H1 (cell line): ENCODE data around the gene LMNB1. TPM values are rescaled to one million over a fixed set of nuclear protein-coding genes. Genes with fewer than 3 reads are reported as not detected.

Source experiments
- CTCF ChIA-PET: fragments of 300-600 bp; sonication (Branson Sonifier 250); formaldehyde crosslinking; loops from one replicate; lab custom pipeline; 2021; ENCODE audit not compliant: partially characterized antibody; lab: Charles Lee
- POLR2A ChIA-PET: fragments of 300-600 bp; sonication (Branson Sonifier 250); formaldehyde crosslinking; loops from one replicate; lab custom pipeline; 2021; ENCODE audit warnings: inconsistent platforms; ENCODE audit not compliant: partially characterized antibody; lab: Charles Lee
- DNase-seq, 2 experiments: peaks; one replicate each; pipeline versions ENCODE4 v3.0.0 to v3.0.0-alpha.2; 2010 to 2022; ENCODE audit warnings: low spot score in 2 of 2, low read depth in 1 of 2, mixed read lengths in 1 of 2
- FAIRE-seq: peaks from 2 replicates; lab custom pipeline; 2011; peaks lifted over from hg19 to GRCh38; lab: Jason Lieb, UNC
- H2AFZ ChIP-seq: 2 replicates; pipeline ENCODE4 v1.8.1; 2012; ENCODE audit warnings: low read length, inconsistent platforms
- H2AK5ac ChIP-seq: 2 replicates; pipeline ENCODE4 v1.6.1; 2013; ENCODE audit warnings: low read depth, low read length
- H2BK120ac ChIP-seq: replicated peaks from 2 replicates; pipeline ENCODE3; 2013; ENCODE audit warnings: low read depth, low read length, inconsistent platforms
- H2BK12ac ChIP-seq: 2 replicates; pipeline ENCODE4 v1.6.1; 2013; ENCODE audit warnings: low read depth, low read length
- H2BK15ac ChIP-seq: 2 replicates; pipeline ENCODE4 v1.6.1; 2013; ENCODE audit warnings: low read length
- H2BK20ac ChIP-seq: 2 replicates; pipeline ENCODE4 v1.6.1; 2013; ENCODE audit warnings: low read length
- H2BK5ac ChIP-seq: 2 replicates; pipeline ENCODE4 v1.6.1; 2013; ENCODE audit warnings: low read depth, low read length
- H3K14ac ChIP-seq: 2 replicates; pipeline ENCODE4 v1.6.1; 2013; ENCODE audit warnings: inconsistent platforms; ENCODE audit not compliant: insufficient read length
- H3K18ac ChIP-seq: 2 replicates; pipeline ENCODE4 v1.6.1; 2013; ENCODE audit warnings: low read length; ENCODE audit errors: extremely low read depth
- H3K23ac ChIP-seq: 2 replicates; pipeline ENCODE4 v1.6.1; 2013; ENCODE audit warnings: inconsistent platforms; ENCODE audit not compliant: insufficient read length
- H3K23me2 ChIP-seq: 2 replicates; pipeline ENCODE4 v1.6.1; 2013; ENCODE audit warnings: low read depth, low read length
- H3K27ac ChIP-seq: 2 replicates; pipeline ENCODE4 v1.6.1; 2011; ENCODE audit warnings: low read depth, low read length, inconsistent platforms
- H3K27me3 ChIP-seq, 4 experiments: replicated peaks in 1 of 4; 1 replicate in 1 of 4; 2 replicates in 3 of 4; pipeline versions ENCODE4 v1.6.1 to v1.8.1; 2011 to 2013; ENCODE audit warnings: low read length in 3 of 4, mild to moderate bottlenecking in 3 of 4, inconsistent platforms in 2 of 4, mixed read lengths in 2 of 4, moderate library complexity in 1 of 4; ENCODE audit not compliant: control insufficient read depth in 3 of 4, insufficient read depth in 3 of 4; ENCODE audit errors: extremely low read depth in 1 of 4
- H3K36me3 ChIP-seq, 4 experiments: 2 replicates each; pipeline versions ENCODE4 v1.6.1 to v1.8.1; 2011 to 2013; ENCODE audit warnings: mild to moderate bottlenecking in 4 of 4, low read length in 3 of 4, moderate library complexity in 2 of 4, control low read depth in 1 of 4, inconsistent platforms in 1 of 4; ENCODE audit not compliant: insufficient read depth in 4 of 4, control insufficient read depth in 2 of 4
- H3K4ac ChIP-seq: replicated peaks from 2 replicates; pipeline ENCODE3; 2013; ENCODE audit warnings: low read length, low read depth, mixed read lengths, inconsistent platforms; ENCODE audit not compliant: insufficient read length
- H3K4me1 ChIP-seq, 4 experiments: replicated peaks in 1 of 4; 1 replicate in 1 of 4; 2 replicates in 3 of 4; pipeline versions ENCODE4 v1.6.1 to v1.8.1; 2011 to 2013; ENCODE audit warnings: low read length in 3 of 4, inconsistent platforms in 2 of 4, mixed read lengths in 1 of 4; ENCODE audit not compliant: insufficient read depth in 4 of 4, control insufficient read depth in 3 of 4
- H3K4me2 ChIP-seq, 2 experiments: 2 replicates each; pipeline versions ENCODE4 v1.6.1 to v1.8.1; 2011 to 2013; ENCODE audit warnings: low read depth in 2 of 2, low read length in 2 of 2, control low read depth in 1 of 2, inconsistent platforms in 1 of 2, mild to moderate bottlenecking in 1 of 2; ENCODE audit not compliant: insufficient read depth in 1 of 2
- H3K4me3 ChIP-seq, 4 experiments: fragments of 200-600, 300-600 bp in 1 of 4; sonication (generic), shearing (Covaris generic), sonication (Bioruptor Twin) in 1 of 4; 2 replicates each; pipeline versions ENCODE4 v1.5.1 to v1.8.1; 2011 to 2016; ENCODE audit warnings: low read length in 4 of 4, low read depth in 3 of 4, control low read depth in 2 of 4, inconsistent platforms in 2 of 4, mild to moderate bottlenecking in 2 of 4, mixed read lengths in 1 of 4, moderate library complexity in 1 of 4; ENCODE audit not compliant: insufficient read depth in 2 of 4; ENCODE audit errors: extremely low read depth in 1 of 4
- H3K56ac ChIP-seq: replicated peaks from 2 replicates; pipeline ENCODE3; 2013; ENCODE audit warnings: low read depth, mild to moderate bottlenecking, mixed read lengths, low read length, inconsistent platforms; ENCODE audit not compliant: insufficient read length
- H3K79me1 ChIP-seq: 2 replicates; pipeline ENCODE4 v1.6.1; 2013; ENCODE audit warnings: low read depth, low read length, control low read depth
- H3K79me2 ChIP-seq, 2 experiments: 2 replicates each; pipeline versions ENCODE4 v1.6.1 to v1.8.1; 2012 to 2013; ENCODE audit warnings: low read length in 2 of 2, mild to moderate bottlenecking in 2 of 2, inconsistent platforms in 1 of 2; ENCODE audit not compliant: insufficient read depth in 2 of 2, control insufficient read depth in 1 of 2
- H3K9ac ChIP-seq, 4 experiments: replicated peaks in 1 of 4; 1 replicate in 1 of 4; 2 replicates in 3 of 4; pipeline versions ENCODE4 v1.6.1 to v1.8.1; 2011 to 2013; ENCODE audit warnings: low read depth in 3 of 4, low read length in 3 of 4, control low read depth in 2 of 4, mild to moderate bottlenecking in 2 of 4, moderate library complexity in 2 of 4, inconsistent platforms in 1 of 4; ENCODE audit errors: extremely low read depth in 1 of 4
- H3K9me3 ChIP-seq, 2 experiments: 2 replicates each; pipeline versions ENCODE4 v1.6.1 to v1.8.1; 2012 to 2013; ENCODE audit warnings: mild to moderate bottlenecking in 2 of 2, moderate library complexity in 2 of 2, control low read depth in 1 of 2, inconsistent platforms in 1 of 2, low read depth in 1 of 2, low read length in 1 of 2, mixed read lengths in 1 of 2; ENCODE audit not compliant: insufficient read depth in 2 of 2
- H4K20me1 ChIP-seq, 2 experiments: replicated peaks in 1 of 2; 2 replicates each; pipeline versions ENCODE3 to v1.8.1; 2011 to 2013; ENCODE audit warnings: inconsistent platforms in 2 of 2, low read length in 2 of 2, mild to moderate bottlenecking in 1 of 2; ENCODE audit not compliant: insufficient read depth in 2 of 2, control insufficient read depth in 1 of 2
- H4K5ac ChIP-seq: 2 replicates; pipeline ENCODE4 v1.6.1; 2013; ENCODE audit warnings: low read length, low read depth, mixed read lengths, inconsistent platforms; ENCODE audit not compliant: insufficient read length
- H4K8ac ChIP-seq: 2 replicates; pipeline ENCODE4 v1.8.0; 2013; ENCODE audit warnings: mild to moderate bottlenecking, moderate library complexity, low read length, inconsistent platforms; ENCODE audit not compliant: insufficient read depth; ENCODE audit errors: extremely low read depth
- H4K91ac ChIP-seq: replicated peaks from 2 replicates; pipeline ENCODE3; 2013; ENCODE audit warnings: low read length, mixed read lengths, inconsistent platforms; ENCODE audit not compliant: insufficient read length
- CEBPB ChIP-seq: IDR thresholded peaks from 2 replicates; pipeline ENCODE4 v1.6.1; 2012; ENCODE audit warnings: low read depth, low read length
- EZH2 ChIP-seq: fragments of 200-600 bp; sonication (generic); IDR thresholded peaks from 2 replicates; pipeline ENCODE4 v1.7.1; 2012; ENCODE audit warnings: low read depth, mild to moderate bottlenecking, moderate library complexity, low read length, inconsistent platforms; ENCODE audit not compliant: severe bottlenecking
- FOSL1 ChIP-seq: IDR thresholded peaks from 2 replicates; pipeline ENCODE4 v1.6.1; 2011; ENCODE audit warnings: mild to moderate bottlenecking, low read depth, low read length, moderate library complexity; ENCODE audit not compliant: insufficient read depth
- NANOG ChIP-seq: IDR thresholded peaks from 2 replicates; pipeline ENCODE4 v1.6.1; 2011; ENCODE audit warnings: low read length, low read depth, mild to moderate bottlenecking, inconsistent platforms; ENCODE audit not compliant: insufficient read depth, poor library complexity, severe bottlenecking
- RAD21 ChIP-seq, 2 experiments: IDR thresholded peaks in 1 of 2; conservative IDR thresholded peaks in 1 of 2; 2 replicates each; pipeline ENCODE4 v1.6.1; 2011; ENCODE audit warnings: low read depth in 2 of 2, low read length in 2 of 2, improper control_type of control experiment in 1 of 2, inconsistent platforms in 1 of 2, mild to moderate bottlenecking in 1 of 2, moderate library complexity in 1 of 2
- RXRA ChIP-seq: IDR thresholded peaks from 2 replicates; pipeline ENCODE4 v1.6.1; 2011; ENCODE audit warnings: low read depth, mild to moderate bottlenecking, low read length, moderate library complexity; ENCODE audit not compliant: insufficient read depth
- SIRT6 ChIP-seq: IDR thresholded peaks from one replicate; pipeline ENCODE4 v1.7.1; 2012; ENCODE audit warnings: low read length, inconsistent platforms
- WGBS, 2 experiments: shearing (Covaris generic) in 1 of 2; methylation state at CpG; one replicate each; pipeline versions ENCODE4 v1.1.6 to v1.1.7; 2013 to 2015; ENCODE audit warnings: low lambda C conversion rate in 2 of 2, mixed read lengths in 2 of 2, inconsistent platforms in 1 of 2, low coverage in 1 of 2, missing lambda C conversion rate in 1 of 2; ENCODE audit not compliant: insufficient replicate concordance in 2 of 2, insufficient coverage in 1 of 2, insufficient read length in 1 of 2; ENCODE audit errors: extremely low coverage in 1 of 2, missing lambda C conversion rate in 1 of 2; 5-methylcytosine and 5-hydroxymethylcytosine counted together
- polyA plus RNA-seq, 7 experiments: library from polyadenylated mRNA; depleted of rRNA in 3 of 7; stranded (reverse) in 5 of 7; unstranded in 2 of 7; fragments of >200 nt in 5 of 7; fragments of 200-250 nt in 2 of 7; gene quantifications; 1 replicate in 5 of 7; 2 replicates in 1 of 7; 4 replicates in 1 of 7; pipeline versions ENCODE4 v1.2.1 to v1.2.3, GENCODE V29; 2011 to 2013; ENCODE audit warnings: missing spikeins in 2 of 7, mixed read lengths in 2 of 7
- total RNA-seq: library from RNA; stranded (reverse); fragmentation: NEBNext Ultra II Directional; extraction: Animal tissue kit (Norgen Biotek cat#: 25700); gene quantifications from 2 replicates; pipeline ENCODE4 v1.2.1, GENCODE V29; 2021

The LMNB1 gene
- total and polyA plus RNA-seq, 2 of the 8 experiments (the other 6 are each of a cell fraction or from before 2014, with no cell fraction given) = 73.5 to 225 TPM

GRCh38 chr5:126819253-126819652, 42.3 kb downstream of the LMNB1 start:
- Histone ChIP-seq H3K4me1 (no peaks in the 10 kb centered on the region), H4K8ac (no peak overlapping the region), H3K4me3 (no peak overlapping the region), H3K27ac (no peak overlapping the region), H4K20me1 (peaks cover 0 to 5% of the 10 kb centered on the region in 2 experiments), H2AK5ac (no peak overlapping the region), H2BK20ac (no peak overlapping the region), H2BK15ac (no peak overlapping the region), H3K9me3 (no peaks in the 10 kb centered on the region), H3K79me2 (peaks cover 0 to 20% of the 10 kb centered on the region in 2 experiments; a peak in 2 of 4 replicates), H3K4me2 (no peak overlapping the region), H3K23me2 (no peaks in the 10 kb centered on the region), H3K4ac (no peak overlapping the region), H3K36me3 (peaks cover 13 to 93% (median 44%) of the 10 kb centered on the region in 4 experiments), H3K79me1 (no peaks in the 10 kb centered on the region), H3K23ac (no peak overlapping the region), H3K27me3 (no peaks in the 10 kb centered on the region), H3K14ac (no peak overlapping the region), H2AFZ (no peak overlapping the region), H2BK5ac (no peak overlapping the region), H4K5ac (no peak overlapping the region), H2BK120ac (no peak overlapping the region), H3K18ac (no peak overlapping the region), H4K91ac (no peak overlapping the region), H2BK12ac (no peak overlapping the region), H3K56ac (no peak overlapping the region), H3K9ac (no peak overlapping the region)
- CTCF ChIA-PET = interaction anchor here (0.7 kb wide), 1 partner anchor 9 kb away, joined by 4 read pairs; no protein-coding TSS in a partner anchor
- no peak for FAIRE-seq
- POLR2A ChIA-PET = no interaction called here
- no peak for DNase-seq
- 94% methylated on average over 5 of the region's 5 CpGs; no CpG with 5 or more reads in 1 of the 2 experiments for WGBS, 2 experiments
- no peak for TF ChIP-seq SIRT6
- no peak for TF ChIP-seq EZH2
- no peak for TF ChIP-seq RAD21 (IDR thresholded peaks at IDR 0.05 in 1 of 2, conservative IDR thresholded peaks at IDR 0.05 in 1 of 2; ENCODE audit: low read depth in 2 of 2, low read length in 2 of 2)
- TF ChIP-seq FOSL1 = no peak
- TF ChIP-seq RXRA = no peak
- TF ChIP-seq NANOG = no peak
- TF ChIP-seq CEBPB = no peak
